ENCODE data around the gene PRIMPOL. TPM values are rescaled to one million over a fixed set of nuclear protein-coding genes. Genes with fewer than 3 reads are reported as not detected.

Gene PRIMPOL
- total and polyA plus RNA-seq, 5 donors from 2014 or later = 10.1 to 20.1 (median 16.5) TPM

DNA sequence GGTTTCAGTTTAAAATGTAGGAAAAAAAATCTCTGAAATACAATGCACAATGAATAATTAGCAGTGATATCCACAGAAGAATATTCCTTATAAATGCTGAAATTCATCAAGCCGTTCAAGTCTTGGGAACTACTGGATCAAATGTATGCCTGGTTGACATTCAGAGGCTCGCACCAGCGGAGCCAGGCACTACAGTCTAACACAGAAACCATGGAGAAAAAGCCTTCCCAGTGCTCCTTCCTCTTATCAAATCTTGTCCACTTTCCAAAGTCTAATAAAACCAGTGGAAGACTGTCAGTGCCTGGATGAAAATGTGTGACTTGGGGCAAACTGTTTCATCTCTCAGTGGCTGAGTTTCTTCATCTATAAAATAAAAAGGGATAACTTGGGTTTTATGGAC lies 48.4 kb downstream of the PRIMPOL start:
- Histone ChIP-seq H3K4me1 (ENCODE audit: control insufficient read depth, insufficient read depth, low read length, poor library complexity, severe bottlenecking) (no peaks in the 10 kb centered on the region), H3K4me3 (ENCODE audit: low read depth, low read length) (no peak overlapping the region), H3K9me3 (ENCODE audit: control insufficient read depth in 2 of 2, low read length in 2 of 2) (no peaks in the 10 kb centered on the region), H3K36me3 (ENCODE audit: control insufficient read depth, insufficient read depth, low read length) (peaks cover 21% of the 10 kb centered on the region), H3K27ac (ENCODE audit: insufficient read depth, low read length, poor library complexity, severe bottlenecking) (no peak overlapping the region), H3K27me3 (ENCODE audit: control insufficient read depth, insufficient read depth, low read length) (no peaks in the 10 kb centered on the region)
- Mint-ChIP-seq H3K4me1 (peaks cover 0 to 5% (median under 1%) of the 10 kb centered on the region in 4 donors), H3K27me3 (no peaks in the 10 kb centered on the region), H3K27ac (no peak overlapping the region), H3K4me3 (no peak overlapping the region), H3K36me3 (peaks cover 34% of the 10 kb centered on the region), H3K9me3 (no peaks in the 10 kb centered on the region)
- no peak for ATAC-seq (ENCODE audit: low read depth in 2 of 2)
- DNase-seq = no peak

DNA sequence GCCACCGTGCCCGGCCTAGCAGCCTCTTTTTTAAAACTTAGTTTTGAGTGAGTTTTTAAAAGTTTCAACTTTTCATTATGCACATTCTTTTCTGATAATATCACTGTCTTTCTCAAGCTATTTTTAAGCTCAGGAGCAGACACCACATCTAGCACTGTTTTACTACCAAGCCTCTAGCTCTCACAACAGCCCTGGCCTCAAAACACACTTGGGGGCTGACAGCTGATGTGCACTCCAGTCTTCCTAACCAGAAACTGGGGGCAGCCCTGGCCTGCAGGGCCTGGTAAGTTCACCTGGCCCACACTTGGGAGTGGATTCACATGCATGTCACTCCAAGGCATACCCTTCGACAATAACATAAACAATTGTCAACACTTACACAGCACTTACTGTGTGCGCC lies 50.4 kb downstream of the PRIMPOL start:
- Mint-ChIP-seq H3K4me3 (no peak overlapping the region), H3K36me3 (peaks cover 26% of the 10 kb centered on the region), H3K27me3 (no peaks in the 10 kb centered on the region), H3K4me1 (peaks cover 0 to 7% (median 0%) of the 10 kb centered on the region in 4 donors), H3K9me3 (no peaks in the 10 kb centered on the region), H3K27ac (no peak overlapping the region)
- no peak overlapping the region for H3K27ac ChIP-seq (ENCODE audit: insufficient read depth, low read length, poor library complexity, severe bottlenecking)
- peaks cover 5% of the 10 kb centered on the region for H3K36me3 ChIP-seq (ENCODE audit: control insufficient read depth, insufficient read depth, low read length)
- no peaks in the 10 kb centered on the region for H3K9me3 ChIP-seq (ENCODE audit: control insufficient read depth in 2 of 2, low read length in 2 of 2)
- H3K27me3 ChIP-seq (ENCODE audit: control insufficient read depth, insufficient read depth, low read length) = no peaks in the 10 kb centered on the region
- ATAC-seq (ENCODE audit: low read depth in 2 of 2) = no peak
- H3K4me1 ChIP-seq (ENCODE audit: control insufficient read depth, insufficient read depth, low read length, poor library complexity, severe bottlenecking) = no peaks in the 10 kb centered on the region
- no peak overlapping the region for H3K4me3 ChIP-seq (ENCODE audit: low read depth, low read length)
- DNase-seq = no peak

DNA sequence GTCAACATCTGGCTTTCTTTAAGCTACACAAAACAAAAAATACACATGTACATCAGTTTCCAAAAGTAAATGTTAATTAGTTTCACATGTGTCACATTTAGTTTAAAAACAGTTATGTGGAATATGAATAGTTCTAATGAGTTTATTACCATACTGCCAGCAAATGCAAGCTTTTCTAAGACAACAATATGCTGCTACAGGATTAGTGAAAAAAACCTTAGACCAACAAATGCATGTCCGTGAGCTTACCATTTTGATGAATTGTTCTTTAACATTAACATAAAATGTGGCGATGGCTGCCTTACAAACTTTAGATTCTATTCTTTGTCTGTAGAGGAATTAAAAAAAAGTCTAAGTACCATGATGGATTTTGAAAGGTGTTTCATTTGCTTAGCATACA lies 52.6 kb downstream of the PRIMPOL start:
- Histone ChIP-seq H3K4me1 (ENCODE audit: control insufficient read depth, insufficient read depth, low read length, poor library complexity, severe bottlenecking) (peaks cover 12% of the 10 kb centered on the region), H3K27me3 (ENCODE audit: control insufficient read depth, insufficient read depth, low read length) (no peaks in the 10 kb centered on the region), H3K4me3 (ENCODE audit: low read depth, low read length) (no peak overlapping the region), H3K36me3 (ENCODE audit: control insufficient read depth, insufficient read depth, low read length) (no peaks in the 10 kb centered on the region), H3K27ac (ENCODE audit: insufficient read depth, low read length, poor library complexity, severe bottlenecking) (no peak overlapping the region), H3K9me3 (ENCODE audit: control insufficient read depth in 2 of 2, low read length in 2 of 2) (no peaks in the 10 kb centered on the region)
- no peak overlapping the region for H3K4me3 Mint-ChIP-seq
- no peak overlapping the region for H3K27ac Mint-ChIP-seq
- H3K4me1 Mint-ChIP-seq = peaks cover 10 to 26% (median 13%) of the 10 kb centered on the region in 4 donors
- H3K27me3 Mint-ChIP-seq = no peaks in the 10 kb centered on the region
- no peak for ATAC-seq (ENCODE audit: low read depth in 2 of 2)
- peaks cover 0 to 3% (median 0%) of the 10 kb centered on the region in 7 donors for H3K9me3 Mint-ChIP-seq
- DNase-seq = no peak
- H3K36me3 Mint-ChIP-seq = peaks cover 19% of the 10 kb centered on the region

DNA sequence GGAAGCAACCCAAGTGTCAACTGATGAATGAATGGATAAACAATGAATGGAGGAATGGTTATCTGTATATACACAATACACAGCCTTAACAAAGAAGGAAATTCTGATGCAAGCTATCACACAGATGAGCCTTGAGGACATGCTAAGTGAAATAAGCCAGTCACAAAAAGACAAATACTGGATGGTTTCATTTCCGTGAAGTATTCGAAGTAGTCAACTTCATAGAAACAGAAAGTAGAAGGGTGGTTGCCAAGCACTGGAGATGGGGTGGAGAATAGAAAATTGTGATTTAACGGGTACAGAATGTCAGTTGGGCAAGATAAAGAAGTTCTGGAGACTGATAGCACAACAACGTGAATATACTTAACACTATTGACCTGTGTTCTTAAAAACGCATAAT lies 56.2 kb downstream of the PRIMPOL start:
- ATAC-seq (ENCODE audit: low read depth in 2 of 2) = peak; percentile 42 to 82
- Histone ChIP-seq H3K36me3 (ENCODE audit: control insufficient read depth, insufficient read depth, low read length) (no peaks in the 10 kb centered on the region), H3K27me3 (ENCODE audit: control insufficient read depth, insufficient read depth, low read length) (no peaks in the 10 kb centered on the region), H3K27ac (ENCODE audit: insufficient read depth, low read length, poor library complexity, severe bottlenecking) (peak overlapping the region; percentile 49), H3K4me1 (ENCODE audit: control insufficient read depth, insufficient read depth, low read length, poor library complexity, severe bottlenecking) (peaks cover 12% of the 10 kb centered on the region), H3K9me3 (ENCODE audit: control insufficient read depth in 2 of 2, low read length in 2 of 2) (no peaks in the 10 kb centered on the region), H3K4me3 (ENCODE audit: low read depth, low read length) (peak overlapping the region; percentile 66)
- Mint-ChIP-seq H3K27ac (peak overlapping the region in 1 of 3 donors; percentile 26), H3K4me3 (peak overlapping the region; percentile 13 to 59 (median 30)), H3K27me3 (no peaks in the 10 kb centered on the region), H3K9me3 (peaks cover 0 to 3% (median 0%) of the 10 kb centered on the region in 7 donors), H3K4me1 (peaks cover 10 to 26% (median 15%) of the 10 kb centered on the region in 4 donors), H3K36me3 (peaks cover 19% of the 10 kb centered on the region)
- peak in 2 of 3 donors; percentile 24 to 77 for DNase-seq

DNA sequence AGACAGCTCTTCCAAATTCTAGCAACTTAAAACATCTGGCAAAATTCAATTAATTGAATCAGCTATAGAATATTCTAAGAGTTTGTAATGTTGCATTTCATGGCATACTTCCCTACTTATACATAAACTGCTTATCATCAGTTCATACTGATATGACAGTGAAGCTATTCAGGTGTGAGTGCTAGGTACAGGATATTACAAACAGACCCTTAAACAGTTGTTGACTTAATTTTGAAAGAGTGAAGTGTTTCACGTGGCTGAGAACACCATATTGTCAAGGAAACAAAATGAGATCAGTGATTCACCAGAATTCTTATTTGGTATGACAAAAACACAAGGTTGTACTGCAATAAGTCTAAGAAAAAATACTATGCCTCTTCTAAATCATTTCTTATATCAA lies 56.9 kb downstream of the PRIMPOL start:
- peaks cover 13% of the 10 kb centered on the region for H3K36me3 Mint-ChIP-seq
- ATAC-seq (ENCODE audit: low read depth in 2 of 2) (no peak), DNase-seq (peak in 1 of 3 donors; percentile 41)
- H3K9me3 Mint-ChIP-seq = peaks cover 0 to 3% (median 0%) of the 10 kb centered on the region in 7 donors
- H3K27ac ChIP-seq (ENCODE audit: insufficient read depth, low read length, poor library complexity, severe bottlenecking) = peak overlapping the region; percentile 49
- H3K27me3 Mint-ChIP-seq = no peaks in the 10 kb centered on the region
- H3K4me3 ChIP-seq (ENCODE audit: low read depth, low read length) = no peak overlapping the region
- H3K36me3 ChIP-seq (ENCODE audit: control insufficient read depth, insufficient read depth, low read length) = no peaks in the 10 kb centered on the region
- H3K9me3 ChIP-seq (ENCODE audit: control insufficient read depth in 2 of 2, low read length in 2 of 2) = no peaks in the 10 kb centered on the region
- peaks cover 12% of the 10 kb centered on the region for H3K4me1 ChIP-seq (ENCODE audit: control insufficient read depth, insufficient read depth, low read length, poor library complexity, severe bottlenecking)
- peak overlapping the region in 3 of 4 donors; percentile 8 to 20 (median 9) for H3K4me3 Mint-ChIP-seq
- no peaks in the 10 kb centered on the region for H3K27me3 ChIP-seq (ENCODE audit: control insufficient read depth, insufficient read depth, low read length)
- H3K4me1 Mint-ChIP-seq = peaks cover 10 to 26% (median 15%) of the 10 kb centered on the region in 4 donors
- peak overlapping the region in 2 of 3 donors; percentile 75 to 80 for H3K27ac Mint-ChIP-seq

DNA sequence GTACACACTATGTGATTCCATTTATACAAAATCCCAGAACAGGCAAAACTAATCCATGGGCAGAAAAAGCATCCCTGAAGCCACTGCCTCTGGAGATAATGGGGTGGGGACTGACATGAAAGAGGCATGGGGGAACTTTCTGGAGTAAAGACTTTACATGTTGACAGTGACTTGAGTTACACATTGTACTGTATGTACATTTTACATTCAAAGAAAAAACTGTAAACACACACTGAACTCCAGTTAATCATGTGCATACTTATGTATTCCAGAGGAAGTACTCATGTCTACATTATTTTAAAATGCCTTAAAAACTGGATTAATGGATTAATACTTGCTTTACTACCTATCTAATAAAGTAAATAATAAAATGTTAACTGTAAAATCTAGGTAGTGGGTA lies 62.8 kb downstream of the PRIMPOL start:
- Mint-ChIP-seq H3K27ac (peak overlapping the region in 1 of 3 donors; percentile 11), H3K4me3 (no peak overlapping the region), H3K9me3 (peaks cover 0 to 1% (median 0%) of the 10 kb centered on the region in 7 donors), H3K27me3 (no peaks in the 10 kb centered on the region), H3K4me1 (peaks cover 0 to 14% (median 5%) of the 10 kb centered on the region in 4 donors), H3K36me3 (peaks cover 11% of the 10 kb centered on the region)
- H3K36me3 ChIP-seq (ENCODE audit: control insufficient read depth, insufficient read depth, low read length) = peaks cover 3% of the 10 kb centered on the region
- H3K27me3 ChIP-seq (ENCODE audit: control insufficient read depth, insufficient read depth, low read length) = no peaks in the 10 kb centered on the region
- H3K4me1 ChIP-seq (ENCODE audit: control insufficient read depth, insufficient read depth, low read length, poor library complexity, severe bottlenecking) = no peaks in the 10 kb centered on the region
- no peaks in the 10 kb centered on the region for H3K9me3 ChIP-seq (ENCODE audit: control insufficient read depth in 2 of 2, low read length in 2 of 2)
- ATAC-seq (ENCODE audit: low read depth in 2 of 2) = no peak
- no peak overlapping the region for H3K4me3 ChIP-seq (ENCODE audit: low read depth, low read length)
- no peak overlapping the region for H3K27ac ChIP-seq (ENCODE audit: insufficient read depth, low read length, poor library complexity, severe bottlenecking)
- DNase-seq = no peak

DNA sequence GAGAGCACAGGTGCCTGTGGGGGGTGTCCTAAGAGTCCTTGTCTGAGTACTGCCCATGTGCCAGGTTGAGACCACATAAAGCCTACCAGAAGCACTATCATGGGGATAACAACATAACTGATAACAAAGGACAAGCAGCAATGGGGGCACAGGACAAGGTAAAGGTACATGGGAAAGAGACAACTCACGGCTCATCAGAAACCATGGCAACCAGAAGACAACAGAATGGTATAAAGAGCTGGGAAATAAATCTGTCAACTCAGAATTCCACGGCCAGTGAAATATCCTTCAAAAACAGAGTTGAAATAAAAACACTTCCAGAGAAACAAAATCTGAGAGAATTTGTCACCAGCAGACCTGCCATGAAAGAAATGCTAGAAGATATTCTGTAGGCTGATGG lies 64.3 kb downstream of the PRIMPOL start:
- Histone ChIP-seq H3K4me3 (ENCODE audit: low read depth, low read length) (no peak overlapping the region), H3K27ac (ENCODE audit: insufficient read depth, low read length, poor library complexity, severe bottlenecking) (no peak overlapping the region), H3K36me3 (ENCODE audit: control insufficient read depth, insufficient read depth, low read length) (peaks cover 3% of the 10 kb centered on the region), H3K9me3 (ENCODE audit: control insufficient read depth in 2 of 2, low read length in 2 of 2) (no peaks in the 10 kb centered on the region), H3K4me1 (ENCODE audit: control insufficient read depth, insufficient read depth, low read length, poor library complexity, severe bottlenecking) (no peaks in the 10 kb centered on the region), H3K27me3 (ENCODE audit: control insufficient read depth, insufficient read depth, low read length) (no peaks in the 10 kb centered on the region)
- H3K27me3 Mint-ChIP-seq = no peaks in the 10 kb centered on the region
- H3K4me1 Mint-ChIP-seq = peaks cover 2 to 14% (median 6%) of the 10 kb centered on the region in 4 donors
- peaks cover 0 to 1% (median 0%) of the 10 kb centered on the region in 7 donors for H3K9me3 Mint-ChIP-seq
- ATAC-seq (ENCODE audit: low read depth in 2 of 2) (no peak), DNase-seq (no peak)
- no peak overlapping the region for H3K4me3 Mint-ChIP-seq
- H3K27ac Mint-ChIP-seq = no peak overlapping the region
- peaks cover 22% of the 10 kb centered on the region for H3K36me3 Mint-ChIP-seq

DNA sequence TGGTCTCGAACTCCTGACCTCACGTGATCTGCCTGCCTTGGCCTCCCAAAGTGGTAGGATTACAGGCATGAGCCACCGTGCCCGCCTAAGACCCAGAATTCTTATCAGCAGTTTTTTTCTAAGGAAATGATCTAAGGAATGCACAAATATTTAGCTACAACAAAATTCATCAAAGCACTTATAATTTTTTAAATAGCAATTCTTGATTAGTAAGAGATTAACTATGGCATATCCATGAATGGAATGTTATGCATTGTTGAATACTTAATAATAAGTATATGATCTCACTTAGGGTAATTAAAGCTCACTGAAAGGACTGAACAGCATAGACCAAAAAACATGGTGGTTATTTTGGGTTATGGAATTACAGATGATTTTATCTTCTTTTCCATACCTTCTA lies 66.0 kb downstream of the PRIMPOL start:
- H3K4me3 ChIP-seq (ENCODE audit: low read depth, low read length) = no peak overlapping the region
- Mint-ChIP-seq H3K27me3 (no peaks in the 10 kb centered on the region), H3K9me3 (peaks cover 0 to 6% (median 3%) of the 10 kb centered on the region in 7 donors), H3K4me1 (peaks cover 3 to 17% (median 8%) of the 10 kb centered on the region in 4 donors), H3K4me3 (no peak overlapping the region), H3K36me3 (peaks cover 25% of the 10 kb centered on the region), H3K27ac (peak overlapping the region in 1 of 3 donors; percentile 49)
- ATAC-seq (ENCODE audit: low read depth in 2 of 2) = no peak
- no peaks in the 10 kb centered on the region for H3K4me1 ChIP-seq (ENCODE audit: control insufficient read depth, insufficient read depth, low read length, poor library complexity, severe bottlenecking)
- H3K27me3 ChIP-seq (ENCODE audit: control insufficient read depth, insufficient read depth, low read length) = no peaks in the 10 kb centered on the region
- no peak overlapping the region for H3K27ac ChIP-seq (ENCODE audit: insufficient read depth, low read length, poor library complexity, severe bottlenecking)
- no peaks in the 10 kb centered on the region for H3K9me3 ChIP-seq (ENCODE audit: control insufficient read depth in 2 of 2, low read length in 2 of 2)
- no peak for DNase-seq
- peaks cover 3% of the 10 kb centered on the region for H3K36me3 ChIP-seq (ENCODE audit: control insufficient read depth, insufficient read depth, low read length)
